Sigmoid colon (tissue), 4 donors: Measurements from ENCODE around the gene MPC1.

ENCODE experiments used
- CTCF ChIP-seq, 4 experiments: fragments of 450-650 bp in 3 of 4; fragments of 200-600 bp in 1 of 4; IDR thresholded peaks; one replicate each; pipeline ENCODE4 v1.5.1; 2016 to 2019; ENCODE audit warnings: antibody characterized with exemption in 4 of 4, mild to moderate bottlenecking in 3 of 4, moderate library complexity in 2 of 4
- POLR2A ChIP-seq, 2 donors: fragments of 450-650 bp; IDR thresholded peaks; one replicate each; pipeline ENCODE4 v1.6.1; 2016; ENCODE audit warnings: antibody characterized with exemption in 2 of 2, mild to moderate bottlenecking in 2 of 2, moderate library complexity in 2 of 2
- POLR2AphosphoS5 ChIP-seq, 4 donors: sonication (generic); formaldehyde crosslinking; IDR thresholded peaks; one replicate each; pipeline ENCODE4 v1.6.1; 2017; ENCODE audit warnings: antibody characterized with exemption in 4 of 4

GRCh38 chr6:166325383-166326042 lies 57.2 kb downstream of the MPC1 start:
- TF ChIP-seq POLR2A (IDR thresholded peaks at IDR 0.05) (no peak), POLR2AphosphoS5 (IDR thresholded peaks at IDR 0.05) (no peak), CTCF (IDR thresholded peaks at IDR 0.05) (no peak)
